ENCODE results near the gene ANKRD33. TPM values are rescaled to one million over a fixed set of nuclear protein-coding genes. Genes with fewer than 3 reads are reported as not detected.

The ANKRD33 gene
- total RNA-seq, 1 donor from 2014 or later, result not detected

DNA sequence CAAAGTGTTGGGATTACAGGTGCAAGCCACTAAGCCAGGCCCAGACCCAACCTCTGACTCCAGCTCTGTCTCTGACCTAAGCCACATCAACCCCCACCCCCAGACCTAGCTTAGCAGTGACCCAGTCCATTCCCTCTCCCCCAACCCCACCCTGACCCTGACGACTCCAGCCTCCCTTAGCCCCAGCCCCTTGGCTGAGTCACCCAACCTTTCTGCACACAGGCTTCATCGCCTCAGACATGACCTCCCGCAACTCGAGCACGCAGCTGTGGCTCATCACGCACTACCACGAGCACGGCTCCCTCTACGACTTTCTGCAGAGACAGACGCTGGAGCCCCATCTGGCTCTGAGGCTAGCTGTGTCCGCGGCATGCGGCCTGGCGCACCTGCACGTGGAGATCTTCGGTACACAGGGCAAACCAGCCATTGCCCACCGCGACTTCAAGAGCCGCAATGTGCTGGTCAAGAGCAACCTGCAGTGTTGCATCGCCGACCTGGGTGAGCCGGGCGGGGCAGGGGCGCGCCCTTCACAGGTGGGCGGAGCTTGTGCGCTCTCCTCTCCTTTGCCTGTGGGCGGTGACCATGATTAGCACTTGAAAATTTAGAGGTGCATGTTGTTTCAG lies 27.2 kb downstream of the ANKRD33 start:
- Histone ChIP-seq H3K9me3 (replicated peaks) (no peaks in the 10 kb centered on the region), H3K36me3 (peaks cover 46% of the 10 kb centered on the region), H3K27ac (replicated peaks) (no peak overlapping the region), H3K4me3 (no peak overlapping the region), H3K27me3 (ENCODE audit: low read depth) (no peaks in the 10 kb centered on the region), H3K4me1 (peaks cover 74% of the 10 kb centered on the region)
- TF ChIP-seq, protein P1, sequence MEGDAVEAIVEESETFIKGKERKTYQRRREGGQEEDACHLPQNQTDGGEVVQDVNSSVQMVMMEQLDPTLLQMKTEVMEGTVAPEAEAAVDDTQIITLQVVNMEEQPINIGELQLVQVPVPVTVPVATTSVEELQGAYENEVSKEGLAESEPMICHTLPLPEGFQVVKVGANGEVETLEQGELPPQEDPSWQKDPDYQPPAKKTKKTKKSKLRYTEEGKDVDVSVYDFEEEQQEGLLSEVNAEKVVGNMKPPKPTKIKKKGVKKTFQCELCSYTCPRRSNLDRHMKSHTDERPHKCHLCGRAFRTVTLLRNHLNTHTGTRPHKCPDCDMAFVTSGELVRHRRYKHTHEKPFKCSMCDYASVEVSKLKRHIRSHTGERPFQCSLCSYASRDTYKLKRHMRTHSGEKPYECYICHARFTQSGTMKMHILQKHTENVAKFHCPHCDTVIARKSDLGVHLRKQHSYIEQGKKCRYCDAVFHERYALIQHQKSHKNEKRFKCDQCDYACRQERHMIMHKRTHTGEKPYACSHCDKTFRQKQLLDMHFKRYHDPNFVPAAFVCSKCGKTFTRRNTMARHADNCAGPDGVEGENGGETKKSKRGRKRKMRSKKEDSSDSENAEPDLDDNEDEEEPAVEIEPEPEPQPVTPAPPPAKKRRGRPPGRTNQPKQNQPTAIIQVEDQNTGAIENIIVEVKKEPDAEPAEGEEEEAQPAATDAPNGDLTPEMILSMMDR (IDR thresholded peaks at IDR 0.05; ENCODE audit: borderline replicate concordance), result no peak
- intact Hi-C loops (cut with micrococcal nuclease), result no loop called here
- DNase-seq, result no peak

DNA sequence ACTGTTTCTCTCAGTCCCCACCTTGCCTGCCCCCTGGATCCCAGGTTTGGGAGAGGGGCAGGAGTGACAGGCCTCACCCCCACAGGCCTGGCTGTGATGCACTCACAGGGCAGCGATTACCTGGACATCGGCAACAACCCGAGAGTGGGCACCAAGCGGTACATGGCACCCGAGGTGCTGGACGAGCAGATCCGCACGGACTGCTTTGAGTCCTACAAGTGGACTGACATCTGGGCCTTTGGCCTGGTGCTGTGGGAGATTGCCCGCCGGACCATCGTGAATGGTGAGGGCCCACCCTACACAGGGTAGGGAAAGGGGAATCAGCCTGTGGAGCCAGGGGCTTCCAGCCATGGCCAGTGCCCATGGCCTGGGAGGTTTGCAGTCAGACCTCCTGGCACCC lies 28.0 kb downstream of the ANKRD33 start:
- TF ChIP-seq, protein P1 (IDR thresholded peaks at IDR 0.05; ENCODE audit: borderline replicate concordance), result no peak
- H3K27ac ChIP-seq (replicated peaks), result no peak overlapping the region
- H3K27me3 ChIP-seq (ENCODE audit: low read depth), result no peaks in the 10 kb centered on the region
- H3K4me3 ChIP-seq, result no peak overlapping the region
- H3K4me1 ChIP-seq, result peaks cover 66% of the 10 kb centered on the region
- intact Hi-C loops (cut with micrococcal nuclease), result no loop called here
- peaks cover 47% of the 10 kb centered on the region for H3K36me3 ChIP-seq
- H3K9me3 ChIP-seq (replicated peaks), result no peaks in the 10 kb centered on the region
- no peak for DNase-seq

DNA sequence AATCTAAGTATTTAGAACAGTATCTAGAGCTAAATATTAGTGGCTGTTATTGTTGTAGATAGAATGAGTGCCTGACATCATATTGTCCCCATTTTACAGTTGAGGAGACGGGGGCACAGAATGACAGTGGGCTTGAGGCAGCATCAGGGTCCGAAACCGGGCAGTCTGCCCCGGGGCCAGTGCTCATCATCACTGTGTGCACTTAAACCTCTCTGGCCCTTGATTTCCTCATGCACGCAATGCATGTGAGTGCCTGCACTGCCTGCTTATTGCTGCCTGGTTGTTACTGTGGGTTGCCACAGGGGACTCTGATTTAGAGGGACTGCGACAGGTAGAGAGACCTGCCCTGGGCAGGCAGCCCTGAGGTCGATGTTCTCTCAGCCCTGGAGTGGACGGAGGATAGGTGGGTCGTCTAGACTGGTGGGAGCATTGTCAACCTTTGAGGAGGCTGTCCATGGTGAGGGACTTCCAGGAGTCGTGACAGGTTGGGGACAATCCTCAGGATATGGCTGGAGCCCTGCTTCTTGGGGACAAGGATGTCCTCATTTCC lies 29.2 kb downstream of the ANKRD33 start:
- Histone ChIP-seq H3K27ac (replicated peaks) (peak overlapping the region; percentile 30), H3K36me3 (peaks cover 47% of the 10 kb centered on the region), H3K4me3 (no peak overlapping the region), H3K27me3 (ENCODE audit: low read depth) (no peaks in the 10 kb centered on the region), H3K9me3 (replicated peaks) (no peaks in the 10 kb centered on the region), H3K4me1 (peaks cover 60% of the 10 kb centered on the region)
- no peak for DNase-seq
- intact Hi-C loops (cut with micrococcal nuclease), result no loop called here
- TF ChIP-seq, protein P1 (IDR thresholded peaks at IDR 0.05; ENCODE audit: borderline replicate concordance), result no peak

DNA sequence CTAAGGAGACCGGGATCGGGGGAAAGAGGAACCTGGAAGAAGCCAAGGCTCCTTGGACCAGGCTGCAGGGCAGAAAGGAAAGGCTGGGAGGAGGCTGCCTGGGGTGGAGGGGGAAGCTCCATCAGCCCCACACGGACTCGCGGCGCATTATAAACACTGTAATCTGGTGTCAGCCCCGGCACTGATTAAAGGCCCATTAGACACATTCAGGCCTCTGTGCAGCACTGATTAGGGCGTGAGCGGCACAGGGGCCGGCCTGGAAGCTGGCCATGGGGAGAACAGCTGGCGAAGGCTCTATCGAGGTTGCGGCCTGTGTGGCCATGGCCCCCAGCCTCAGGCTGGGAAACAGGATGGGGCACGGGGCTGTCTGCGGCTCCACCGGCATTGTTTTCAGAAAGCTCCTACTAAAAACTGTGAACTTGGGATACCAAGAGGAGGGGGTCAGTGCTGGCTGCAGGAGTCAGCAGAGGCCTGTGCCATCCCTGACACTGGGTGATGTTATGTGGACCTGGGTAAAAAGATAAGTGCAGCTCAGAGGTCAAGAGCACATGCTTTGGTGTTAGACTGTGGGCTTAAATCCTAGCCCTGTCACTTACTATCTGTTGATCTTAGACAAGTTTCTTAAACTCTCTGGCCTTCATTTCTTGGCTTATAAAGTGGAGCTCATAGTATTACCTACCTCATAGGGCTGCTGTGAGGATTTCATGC lies 30.0 kb downstream of the ANKRD33 start:
- H3K9me3 ChIP-seq (replicated peaks), result no peaks in the 10 kb centered on the region
- H3K27ac ChIP-seq (replicated peaks), result peak overlapping the region; percentile 30
- H3K4me1 ChIP-seq, result peaks cover 60% of the 10 kb centered on the region
- peaks cover 45% of the 10 kb centered on the region for H3K36me3 ChIP-seq
- no peaks in the 10 kb centered on the region for H3K27me3 ChIP-seq (ENCODE audit: low read depth)
- DNase-seq, result no peak
- intact Hi-C loops (cut with micrococcal nuclease), result no loop called here
- no peak overlapping the region for H3K4me3 ChIP-seq
- TF ChIP-seq, protein P1 (IDR thresholded peaks at IDR 0.05; ENCODE audit: borderline replicate concordance), result no peak

DNA sequence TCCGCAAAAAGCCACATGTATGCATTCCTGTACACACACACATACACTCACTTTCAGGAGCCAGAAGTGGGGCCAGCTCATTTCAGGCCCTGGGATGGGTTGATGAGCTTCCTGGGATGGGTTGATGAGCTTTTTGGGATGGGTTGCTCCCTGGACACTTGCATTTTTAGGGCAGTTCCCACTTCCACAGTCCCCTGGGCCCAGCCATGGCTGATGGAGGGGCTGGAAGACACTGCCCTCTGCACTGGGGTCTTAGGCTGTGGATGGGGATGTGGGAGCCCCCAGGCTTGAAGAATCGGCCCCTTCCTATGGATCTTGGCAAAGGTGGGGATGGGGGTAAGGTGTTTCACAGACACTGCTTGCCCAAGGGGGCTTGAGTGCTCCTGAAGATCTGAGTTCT lies 32.1 kb downstream of the ANKRD33 start:
- no peak for DNase-seq
- Histone ChIP-seq H3K4me1 (peaks cover 62% of the 10 kb centered on the region), H3K9me3 (replicated peaks) (no peaks in the 10 kb centered on the region), H3K27ac (replicated peaks) (no peak overlapping the region), H3K27me3 (ENCODE audit: low read depth) (no peaks in the 10 kb centered on the region), H3K36me3 (peaks cover 42% of the 10 kb centered on the region), H3K4me3 (no peak overlapping the region)
- TF ChIP-seq, protein P1 (IDR thresholded peaks at IDR 0.05; ENCODE audit: borderline replicate concordance), result no peak
- intact Hi-C loops (cut with micrococcal nuclease), result no loop called here
